Skeletal muscle tissue (tissue), 2 donors: ENCODE data around the gene TRIM66. TPM values are rescaled to one million over a fixed set of nuclear protein-coding genes. Genes with fewer than 3 reads are reported as not detected.

ENCODE experiments used
- small RNA-seq: library from RNA; depleted of rRNA; stranded (forward); fragments of <200 nt; gene quantifications from one replicate; pipeline ENCODE3, GENCODE V24; 2014
- total RNA-seq: library from RNA; depleted of rRNA; stranded (reverse); fragments of >200 nt; gene quantifications from one replicate; pipeline ENCODE4 v1.2.3, GENCODE V29; 2014

TRIM66 gene
- total RNA-seq, 1 donor from 2014 or later = 1.6 TPM

Small RNA genes lying within 50 kb of the gene (small RNA-seq; reads per million reads assigned to genes)
- gene SNORA3A = not detected
- 1.9 reads per million, percentile 85 among the genes with 10 or more reads in this experiment for gene SNORA3B

Other genes with a start within 250 kb of the TRIM66 start
- 3.1 TPM for gene STK33, start 88.4 kb downstream of the TRIM66 start, total RNA-seq
- 1,860 TPM for gene RPL27A, start 127 bp upstream of the TRIM66 start, total RNA-seq
- 23.0 TPM for gene AKIP1, start 228.5 kb upstream of the TRIM66 start, total RNA-seq